Glutamatergic neuron (in vitro differentiated cells): ENCODE measurements around the gene PAGE2B. TPM values are rescaled to one million over a fixed set of nuclear protein-coding genes. Genes with fewer than 3 reads are reported as not detected.

Source experiments
- DNase-seq: peaks from one replicate; pipeline ENCODE4 v3.0.0; 2022
- H3K27ac Mint-ChIP-seq: one replicate; pipeline ENCODE4 v1.8.0; 2020; ENCODE audit warnings: mild to moderate bottlenecking, mixed read lengths, inconsistent platforms; ENCODE audit not compliant: unreplicated experiment
- H3K27me3 Mint-ChIP-seq: one replicate; pipeline ENCODE4 v1.8.0; 2020; ENCODE audit warnings: mild to moderate bottlenecking, moderate library complexity, mixed read lengths, inconsistent platforms; ENCODE audit not compliant: unreplicated experiment
- H3K36me3 Mint-ChIP-seq: one replicate; pipeline ENCODE4 v1.8.0; 2020; ENCODE audit warnings: mild to moderate bottlenecking, mixed read lengths, inconsistent platforms; ENCODE audit not compliant: unreplicated experiment
- H3K4me1 Mint-ChIP-seq: one replicate; pipeline ENCODE4 v1.8.0; 2020; ENCODE audit warnings: mild to moderate bottlenecking, low read depth, mixed read lengths, inconsistent platforms; ENCODE audit not compliant: unreplicated experiment
- H3K4me3 Mint-ChIP-seq: one replicate; pipeline ENCODE4 v1.8.0; 2020; ENCODE audit warnings: mild to moderate bottlenecking, mixed read lengths, inconsistent platforms; ENCODE audit not compliant: unreplicated experiment
- H3K9me3 Mint-ChIP-seq: one replicate; pipeline ENCODE4 v1.8.0; 2020; ENCODE audit warnings: mild to moderate bottlenecking, moderate library complexity, mixed read lengths, inconsistent platforms; ENCODE audit not compliant: unreplicated experiment
- CTCF ChIP-seq: fragments of 200-600 bp; sonication (generic); IDR thresholded peaks from one replicate; pipeline ENCODE4 v1.5.0; 2021; ENCODE audit not compliant: partially characterized antibody, unreplicated experiment
- long read RNA-seq: library from polyadenylated mRNA; unstranded; transcript quantifications from one replicate; pipeline ENCODE4 v2.0.0, GENCODE V29; 2020; ENCODE audit not compliant: unreplicated experiment
- total RNA-seq: library from RNA; stranded (reverse); fragmentation: NEBNext Ultra II Directional; extraction: Animal tissue kit (Norgen Biotek cat#: 25700); gene quantifications from one replicate; pipeline ENCODE4 v1.2.1, GENCODE V29; 2021; ENCODE audit not compliant: unreplicated experiment

Gene PAGE2B
- not detected for total RNA-seq
- long read RNA-seq, result 0 reads

- Mint-ChIP-seq H3K9me3 (no peaks in the 10 kb centered on the region), H3K27me3 (no peaks in the 10 kb centered on the region), H3K4me1 (no peaks in the 10 kb centered on the region), H3K27ac (no peak within 1 kb of the TSS), H3K4me3 (no peak within 1 kb of the TSS), H3K36me3 (no peaks in the 10 kb centered on the region)
- TF ChIP-seq CTCF, result no peak
- no peak for DNase-seq
Observed at GRCh38 chrX:55074851-55075467, at the start of gene PAGE2B. PAGE2B (plus strand) TSS chrX:55075030; CDS start chrX:55076042, 1,012 bp downstream.

- H3K27me3 Mint-ChIP-seq, result no peaks in the 10 kb centered on the region
- H3K9me3 Mint-ChIP-seq, result no peaks in the 10 kb centered on the region
- H3K27ac Mint-ChIP-seq, result no peak overlapping the region
- H3K4me3 Mint-ChIP-seq, result no peak overlapping the region
- TF ChIP-seq CTCF, result no peak
- no peaks in the 10 kb centered on the region for H3K36me3 Mint-ChIP-seq
- no peaks in the 10 kb centered on the region for H3K4me1 Mint-ChIP-seq
- DNase-seq, result no peak
Observed at GRCh38 chrX:55026143-55026542, 48.7 kb upstream of the PAGE2B start.

- Mint-ChIP-seq H3K36me3 (no peaks in the 10 kb centered on the region), H3K27me3 (no peaks in the 10 kb centered on the region), H3K9me3 (no peaks in the 10 kb centered on the region), H3K27ac (no peak overlapping the region), H3K4me3 (no peak overlapping the region), H3K4me1 (no peaks in the 10 kb centered on the region)
- TF ChIP-seq CTCF, result no peak
- DNase-seq, result no peak
Observed at GRCh38 chrX:55026840-55027239, 48.0 kb upstream of the PAGE2B start.

DNA sequence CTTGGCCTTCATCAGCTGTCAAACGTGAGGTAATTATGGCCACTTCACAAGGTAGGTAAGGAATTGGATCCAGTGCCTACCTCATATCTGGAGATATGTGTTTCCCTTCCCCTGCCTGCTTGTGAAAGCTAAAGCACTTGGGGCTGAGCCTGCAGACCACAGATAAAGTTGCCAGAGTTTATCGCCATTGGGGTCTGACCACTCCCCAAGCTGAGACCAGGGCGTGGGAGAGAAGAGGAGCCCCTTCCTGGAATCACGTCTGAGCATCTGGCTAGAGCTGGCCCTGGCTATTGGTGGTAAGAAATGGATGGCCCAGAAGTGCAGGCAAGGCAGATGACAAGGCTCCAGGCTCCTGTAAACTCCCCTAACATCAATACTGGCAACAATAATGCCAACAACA, 46.8 kb upstream of the PAGE2B start:
- Mint-ChIP-seq H3K36me3 (no peaks in the 10 kb centered on the region), H3K4me1 (no peaks in the 10 kb centered on the region), H3K27ac (no peak overlapping the region), H3K27me3 (no peaks in the 10 kb centered on the region), H3K9me3 (no peaks in the 10 kb centered on the region), H3K4me3 (no peak overlapping the region)
- no peak for DNase-seq
- TF ChIP-seq CTCF, result no peak

GRCh38 chrX:55028611-55029010, 46.2 kb upstream of the PAGE2B start:
- Mint-ChIP-seq H3K9me3 (no peaks in the 10 kb centered on the region), H3K27me3 (no peaks in the 10 kb centered on the region), H3K4me3 (no peak overlapping the region), H3K36me3 (no peaks in the 10 kb centered on the region), H3K4me1 (no peaks in the 10 kb centered on the region), H3K27ac (no peak overlapping the region)
- DNase-seq, result no peak
- TF ChIP-seq CTCF, result no peak
